ENCODE measurements around the gene HPCAL1.
"Not testable (repeated sequence)": the region's sequence is repeated elsewhere in the genome, so short reads cannot be mapped to it uniquely, and the experiment has no call there.

HPCAL1 gene

DNA sequence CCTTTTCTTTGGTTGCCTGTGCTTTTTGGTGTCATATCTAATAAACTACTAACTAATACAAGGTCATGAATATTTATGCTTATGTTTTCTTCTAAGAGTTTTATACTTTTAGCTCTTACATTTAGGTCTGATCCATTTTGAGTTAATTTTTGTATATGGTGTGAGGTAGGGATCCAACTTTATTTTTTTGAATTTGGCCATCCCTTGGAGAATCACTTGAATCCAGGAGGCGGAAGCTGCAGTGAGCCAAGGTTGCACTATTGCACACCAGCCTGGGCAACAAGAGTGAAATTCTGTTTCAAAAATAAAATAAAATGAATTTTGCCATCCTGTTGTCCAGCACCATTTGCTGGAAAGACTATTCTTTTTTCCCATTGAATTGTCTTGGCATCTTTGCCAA lies 8.6 kb upstream of the HPCAL1 start:
- no peak overlapping the region for H3K4me3 ChIP-seq (ENCODE audit: low read depth, low read length)
- DNase-seq (ENCODE audit: low read depth, low spot score) = no peak
- TF ChIP-seq CTCF (IDR thresholded peaks at IDR 0.05; ENCODE audit: insufficient read depth, low read length, missing control alignments) = no peak
- POLR2A ChIA-PET = no interaction called here
- CTCF ChIA-PET = interaction anchor here (1.0 to 1.1 kb wide), 3 partner anchors 9 to 141 kb away, joined by 3 to 5 read pairs (median 4); no protein-coding TSS in a partner anchor

- POLR2A ChIA-PET; H3K4me3 ChIP-seq (ENCODE audit: low read depth, low read length); DNase-seq (ENCODE audit: low read depth, low spot score): not testable (repeated sequence)
- CTCF ChIA-PET = interaction anchor here (1.0 kb wide), 1 partner anchor 10 kb away, joined by 3 read pairs; no protein-coding TSS in a partner anchor
Measured at GRCh38 chr2:10295649-10296048, 7.1 kb upstream of the HPCAL1 start.

DNA sequence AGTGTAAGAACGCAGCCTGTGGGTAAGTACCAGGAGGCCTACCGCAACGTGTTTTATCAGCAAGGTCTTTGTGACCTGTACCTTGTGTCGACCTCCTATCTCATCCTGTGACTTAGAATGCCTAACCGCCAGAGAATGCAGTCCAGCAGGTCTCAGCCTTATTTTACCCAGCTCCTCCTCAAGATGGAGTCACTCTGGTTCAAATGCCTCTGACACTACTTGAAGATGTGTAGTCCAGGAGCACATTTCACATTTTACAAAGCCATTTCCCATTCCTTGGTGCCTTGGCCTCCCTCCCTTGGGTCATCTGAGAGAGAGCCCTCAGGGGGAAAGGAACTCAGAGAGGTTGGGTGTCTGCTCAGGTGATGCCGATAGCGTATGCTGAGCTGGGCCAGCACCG lies 6.6 kb upstream of the HPCAL1 start:
- CTCF ChIA-PET = interaction anchor here (1.0 to 1.5 kb wide), 2 partner anchors 9 to 171 kb away, joined by 3 read pairs; no protein-coding TSS in a partner anchor

DNA sequence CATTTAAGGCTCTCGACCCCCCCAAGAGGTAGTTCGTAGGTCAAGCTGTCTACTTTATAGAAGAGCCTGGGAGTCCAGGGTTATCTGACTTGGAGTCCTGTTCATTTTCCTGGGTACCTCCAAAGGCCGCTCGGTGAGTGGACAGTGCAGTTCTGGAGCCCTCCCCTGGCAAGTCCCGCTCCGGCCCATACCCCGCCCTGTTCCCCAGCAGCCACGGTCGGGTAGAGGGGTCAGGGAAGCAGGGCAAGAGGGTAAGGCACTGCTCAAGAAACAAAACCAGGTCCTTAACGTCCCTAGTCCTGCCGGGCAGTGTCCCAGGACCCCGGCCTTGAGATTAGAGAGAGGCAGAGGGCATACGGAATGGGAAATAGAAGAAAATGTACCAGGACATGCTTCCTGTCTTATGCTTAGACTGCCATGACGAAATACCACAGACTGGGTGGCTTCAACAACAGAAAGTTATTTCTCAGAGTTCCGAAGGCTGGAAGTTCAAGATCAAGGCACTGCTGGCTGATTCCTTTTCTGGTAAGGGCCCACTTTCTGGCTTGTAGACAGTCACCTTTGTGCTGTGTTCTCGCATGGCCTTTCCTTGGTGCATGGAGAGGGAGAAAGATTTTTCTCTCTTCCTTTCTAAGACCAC lies 5.4 kb upstream of the HPCAL1 start:
- DNase-seq (ENCODE audit: low read depth, low spot score) = no peak
- TF ChIP-seq CTCF (IDR thresholded peaks at IDR 0.05; ENCODE audit: insufficient read depth, low read length, missing control alignments) = no peak
- POLR2A ChIA-PET = interaction anchor here (1.0 kb wide), 1 partner anchor 8 kb away, joined by 3 read pairs; no protein-coding TSS in a partner anchor
- H3K4me3 ChIP-seq (ENCODE audit: low read depth, low read length) = no peak overlapping the region
- CTCF ChIA-PET = interaction anchor here (1.0 to 1.5 kb wide), 2 partner anchors 10 to 173 kb away, joined by 3 read pairs; no protein-coding TSS in a partner anchor

More for the DNA sequence above, 6.6 kb upstream of the HPCAL1 start:
- no peak for DNase-seq (ENCODE audit: low read depth, low spot score)
- no peak for TF ChIP-seq CTCF (IDR thresholded peaks at IDR 0.05; ENCODE audit: insufficient read depth, low read length, missing control alignments)
- POLR2A ChIA-PET = no interaction called here
- no peak overlapping the region for H3K4me3 ChIP-seq (ENCODE audit: low read depth, low read length)

GRCh38 chr2:10297959-10298531 lies 4.7 kb upstream of the HPCAL1 start:
- ChIA-PET CTCF (interaction anchor here (0.7 to 1.4 kb wide), 5 partner anchors 9 to 173 kb away, joined by 3 to 6 read pairs (median 3); no protein-coding TSS in a partner anchor), POLR2A (interaction anchor here (0.7 to 1.0 kb wide), 2 partner anchors 8 to 13 kb away, joined by 3 to 4 read pairs; no protein-coding TSS in a partner anchor)
- DNase-seq (ENCODE audit: low read depth, low spot score) = peak; percentile 53
- H3K4me3 ChIP-seq (ENCODE audit: low read depth, low read length) = no peak overlapping the region
- no peak for TF ChIP-seq CTCF (IDR thresholded peaks at IDR 0.05; ENCODE audit: insufficient read depth, low read length, missing control alignments)

DNA sequence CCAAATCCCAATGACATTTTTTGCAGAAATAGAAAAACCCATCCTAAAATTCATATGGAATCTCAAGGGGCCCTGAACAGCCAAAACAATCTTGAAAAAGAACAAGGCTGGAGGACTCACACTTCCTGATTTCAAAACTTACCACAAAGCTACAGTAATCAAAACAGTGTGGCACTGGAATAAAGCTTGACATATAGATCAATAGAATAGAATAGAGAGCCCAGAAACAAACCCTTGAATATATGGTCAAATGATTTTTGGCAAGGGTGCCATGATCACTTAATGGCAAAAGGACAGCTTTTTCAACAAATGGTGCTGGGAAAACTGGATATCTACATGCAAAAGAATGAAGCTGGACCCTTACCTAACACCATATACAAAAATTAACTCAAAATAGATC lies 3.9 kb upstream of the HPCAL1 start:
- H3K4me3 ChIP-seq (ENCODE audit: low read depth, low read length); DNase-seq (ENCODE audit: low read depth, low spot score); POLR2A ChIA-PET: not testable (repeated sequence)
- CTCF ChIA-PET = interaction anchor here (0.7 to 1.4 kb wide), 5 partner anchors 9 to 174 kb away, joined by 3 to 6 read pairs (median 3); no protein-coding TSS in a partner anchor

DNA sequence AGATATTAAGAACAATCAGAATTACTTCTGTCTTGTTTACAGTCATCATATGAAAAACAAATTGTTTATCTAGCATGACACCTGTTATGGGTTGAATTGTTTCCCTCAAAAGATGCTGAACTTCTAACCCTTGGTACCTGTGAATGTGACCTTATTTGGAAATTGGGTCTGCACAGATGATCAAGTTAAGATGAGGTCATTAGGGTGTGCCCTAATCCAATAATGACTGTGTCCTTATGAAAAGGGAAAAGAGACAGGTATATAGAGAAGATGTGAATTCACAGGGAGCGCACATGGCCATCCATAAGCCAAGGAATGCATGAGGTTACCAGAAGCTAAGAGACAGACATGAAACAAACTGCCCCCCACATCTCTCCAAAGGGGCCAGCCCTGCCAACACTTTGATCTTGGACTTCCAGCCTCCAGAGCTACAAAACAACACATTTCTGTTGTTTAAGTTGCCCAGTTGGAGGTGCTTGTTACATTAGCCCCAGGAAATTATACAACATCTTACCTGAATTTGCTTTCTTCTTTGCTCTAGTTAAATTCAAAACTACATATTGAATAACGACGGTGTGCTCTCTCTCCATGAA lies 2.3 kb upstream of the HPCAL1 start:
- DNase-seq (ENCODE audit: low read depth, low spot score) = no peak
- POLR2A ChIA-PET = no interaction called here
- CTCF ChIA-PET = interaction anchor here (1.4 to 3.0 kb wide), 3 partner anchors 10 to 175 kb away, joined by 4 to 14 read pairs (median 7); no protein-coding TSS in a partner anchor
- H3K4me3 ChIP-seq (ENCODE audit: low read depth, low read length) = no peak overlapping the region
- no peak for TF ChIP-seq CTCF (IDR thresholded peaks at IDR 0.05; ENCODE audit: insufficient read depth, low read length, missing control alignments)

Measured in AG04449 (cell line).